ENCODE data around the gene KCNJ10.

Gene KCNJ10

GRCh38 chr1:159992161-159992560 lies 77.8 kb downstream of the KCNJ10 start:
- DNase-seq (ENCODE audit: insufficient read length) (no peak), FAIRE-seq (no peak)
- TF ChIP-seq POLR2AphosphoS5 (IDR thresholded peaks at IDR 0.05; ENCODE audit: low read depth, low read length), result no peak

- FAIRE-seq (peak; percentile 5), DNase-seq (ENCODE audit: insufficient read length) (no peak)
- no peak for TF ChIP-seq TAF1 (IDR thresholded peaks at IDR 0.05; ENCODE audit: borderline replicate concordance, low read depth, low read length)
- no peak for TF ChIP-seq POLR2AphosphoS5 (IDR thresholded peaks at IDR 0.05; ENCODE audit: low read depth, low read length)
- no peak for TF ChIP-seq POLR2A (IDR thresholded peaks at IDR 0.05; ENCODE audit: low read depth, low read length)
Observed at GRCh38 chr1:159991513-159991912, 78.4 kb downstream of the KCNJ10 start.

- no peak for FAIRE-seq
- DNase-seq (ENCODE audit: insufficient read length), result no peak
- no peak for TF ChIP-seq POLR2AphosphoS5 (IDR thresholded peaks at IDR 0.05; ENCODE audit: low read depth, low read length)
- TF ChIP-seq POLR2A (IDR thresholded peaks at IDR 0.05; ENCODE audit: low read depth, low read length), result no peak
- no peak for TF ChIP-seq TAF1 (IDR thresholded peaks at IDR 0.05; ENCODE audit: borderline replicate concordance, low read depth, low read length)
Observed at GRCh38 chr1:159990005-159990404, 80.0 kb downstream of the KCNJ10 start.

GRCh38 chr1:159989581-159989980 lies 80.4 kb downstream of the KCNJ10 start:
- DNase-seq (ENCODE audit: insufficient read length) (no peak), FAIRE-seq (no peak)
- TF ChIP-seq POLR2A (IDR thresholded peaks at IDR 0.05; ENCODE audit: low read depth, low read length) (no peak), TAF1 (IDR thresholded peaks at IDR 0.05; ENCODE audit: borderline replicate concordance, low read depth, low read length) (no peak), POLR2AphosphoS5 (IDR thresholded peaks at IDR 0.05; ENCODE audit: low read depth, low read length) (no peak)

- FAIRE-seq, result no peak
- no peak for DNase-seq (ENCODE audit: insufficient read length)
- TF ChIP-seq TAF1 (IDR thresholded peaks at IDR 0.05; ENCODE audit: borderline replicate concordance, low read depth, low read length) (no peak), POLR2AphosphoS5 (IDR thresholded peaks at IDR 0.05; ENCODE audit: low read depth, low read length) (no peak), POLR2A (IDR thresholded peaks at IDR 0.05; ENCODE audit: low read depth, low read length) (no peak)
Observed at GRCh38 chr1:159988006-159988405, 82.0 kb downstream of the KCNJ10 start.

GRCh38 chr1:159987186-159987585 lies 82.8 kb downstream of the KCNJ10 start:
- TF ChIP-seq POLR2AphosphoS5 (IDR thresholded peaks at IDR 0.05; ENCODE audit: low read depth, low read length) (no peak), POLR2A (IDR thresholded peaks at IDR 0.05; ENCODE audit: low read depth, low read length) (no peak), TAF1 (IDR thresholded peaks at IDR 0.05; ENCODE audit: borderline replicate concordance, low read depth, low read length) (no peak)
- FAIRE-seq (no peak), DNase-seq (ENCODE audit: insufficient read length) (no peak)

GRCh38 chr1:159986531-159986930 lies 83.4 kb downstream of the KCNJ10 start:
- DNase-seq (ENCODE audit: insufficient read length), result no peak
- no peak for FAIRE-seq
- TF ChIP-seq POLR2AphosphoS5 (IDR thresholded peaks at IDR 0.05; ENCODE audit: low read depth, low read length), result no peak
- no peak for TF ChIP-seq TAF1 (IDR thresholded peaks at IDR 0.05; ENCODE audit: borderline replicate concordance, low read depth, low read length)
- no peak for TF ChIP-seq POLR2A (IDR thresholded peaks at IDR 0.05; ENCODE audit: low read depth, low read length)

GRCh38 chr1:159986093-159986492 lies 83.9 kb downstream of the KCNJ10 start:
- DNase-seq (ENCODE audit: insufficient read length) (no peak), FAIRE-seq (no peak)
- no peak for TF ChIP-seq POLR2A (IDR thresholded peaks at IDR 0.05; ENCODE audit: low read depth, low read length)
- no peak for TF ChIP-seq TAF1 (IDR thresholded peaks at IDR 0.05; ENCODE audit: borderline replicate concordance, low read depth, low read length)

- no peak for FAIRE-seq
- no peak for DNase-seq (ENCODE audit: insufficient read length)
- no peak for TF ChIP-seq TAF1 (IDR thresholded peaks at IDR 0.05; ENCODE audit: borderline replicate concordance, low read depth, low read length)
Observed at GRCh38 chr1:159985473-159985872, 84.5 kb downstream of the KCNJ10 start.

- DNase-seq (ENCODE audit: insufficient read length), result no peak
- no peak for TF ChIP-seq TAF1 (IDR thresholded peaks at IDR 0.05; ENCODE audit: borderline replicate concordance, low read depth, low read length)
- TF ChIP-seq POLR2A (IDR thresholded peaks at IDR 0.05; ENCODE audit: low read depth, low read length), result no peak
- TF ChIP-seq POLR2AphosphoS5 (IDR thresholded peaks at IDR 0.05; ENCODE audit: low read depth, low read length), result no peak
- no peak for FAIRE-seq
Observed at GRCh38 chr1:159983681-159984080, 86.3 kb downstream of the KCNJ10 start.

- DNase-seq (ENCODE audit: insufficient read length), result no peak
- TF ChIP-seq TAF1 (IDR thresholded peaks at IDR 0.05; ENCODE audit: borderline replicate concordance, low read depth, low read length) (no peak), POLR2AphosphoS5 (IDR thresholded peaks at IDR 0.05; ENCODE audit: low read depth, low read length) (no peak), POLR2A (IDR thresholded peaks at IDR 0.05; ENCODE audit: low read depth, low read length) (no peak)
- no peak for FAIRE-seq
Observed at GRCh38 chr1:159982280-159982679, 87.7 kb downstream of the KCNJ10 start.

- TF ChIP-seq POLR2A (IDR thresholded peaks at IDR 0.05; ENCODE audit: low read depth, low read length) (no peak), TAF1 (IDR thresholded peaks at IDR 0.05; ENCODE audit: borderline replicate concordance, low read depth, low read length) (no peak), POLR2AphosphoS5 (IDR thresholded peaks at IDR 0.05; ENCODE audit: low read depth, low read length) (no peak)
- DNase-seq (ENCODE audit: insufficient read length), result no peak
- no peak for FAIRE-seq
Observed at GRCh38 chr1:159981351-159982055, 88.5 kb downstream of the KCNJ10 start.

GRCh38 chr1:159980786-159981185 lies 89.2 kb downstream of the KCNJ10 start:
- DNase-seq (ENCODE audit: insufficient read length) (no peak), FAIRE-seq (no peak)
- TF ChIP-seq POLR2A (IDR thresholded peaks at IDR 0.05; ENCODE audit: low read depth, low read length), result no peak
- no peak for TF ChIP-seq POLR2AphosphoS5 (IDR thresholded peaks at IDR 0.05; ENCODE audit: low read depth, low read length)
- TF ChIP-seq TAF1 (IDR thresholded peaks at IDR 0.05; ENCODE audit: borderline replicate concordance, low read depth, low read length), result no peak
